OCI-LY1 (cell line): ENCODE data around the gene PCDH15.

Source experiments
- H2AFZ ChIP-seq: fragments of 200-600 bp; sonication (generic), shearing (Covaris generic); 2 replicates; pipeline ENCODE4 v1.6.0; 2014; ENCODE audit warnings: antibody characterized with exemption, mild to moderate bottlenecking, low read length
- H3F3A ChIP-seq: fragments of 200-600 bp; sonication (generic), shearing (Covaris generic); 2 replicates; pipeline ENCODE4 v1.6.0; 2014; ENCODE audit warnings: mild to moderate bottlenecking, antibody characterized with exemption, low read length, moderate library complexity; ENCODE audit not compliant: insufficient read depth
- H3K27ac ChIP-seq: fragments of 200-600 bp; sonication (generic); 2 replicates; pipeline ENCODE4 v1.5.1; 2014; ENCODE audit warnings: low read length, mixed run types, mild to moderate bottlenecking, low read depth; ENCODE audit not compliant: poor library complexity, severe bottlenecking
- H3K27me3 ChIP-seq: fragments of 200-600 bp; sonication (generic); 2 replicates; pipeline ENCODE4 v1.6.0; 2014; ENCODE audit warnings: antibody characterized with exemption, mild to moderate bottlenecking, low read length, moderate library complexity; ENCODE audit not compliant: insufficient read depth
- H3K36me3 ChIP-seq: fragments of 200-600 bp; sonication (generic); 2 replicates; pipeline ENCODE4 v1.6.1; 2014; ENCODE audit warnings: mild to moderate bottlenecking, antibody characterized with exemption, low read length, moderate library complexity, mixed read lengths; ENCODE audit not compliant: insufficient read depth
- H3K4me1 ChIP-seq: fragments of 200-600 bp; sonication (generic); 2 replicates; pipeline ENCODE4 v1.5.1; 2014; ENCODE audit warnings: mild to moderate bottlenecking, low read length, moderate library complexity; ENCODE audit not compliant: insufficient read depth, severe bottlenecking
- H3K4me2 ChIP-seq: fragments of 200-600 bp; sonication (generic), shearing (Covaris generic); 2 replicates; pipeline ENCODE4 v1.6.1; 2014; ENCODE audit warnings: low read length
- H3K4me3 ChIP-seq: fragments of 200-600 bp; sonication (generic); 2 replicates; pipeline ENCODE4 v1.5.1; 2014; ENCODE audit warnings: low read length, low read depth, mild to moderate bottlenecking, mixed read lengths; ENCODE audit not compliant: poor library complexity, severe bottlenecking
- H3K79me2 ChIP-seq: fragments of 200-600 bp; shearing (Covaris generic); 2 replicates; pipeline ENCODE4 v1.6.1; 2016; ENCODE audit warnings: mixed run types, low read length, mixed read lengths; ENCODE audit not compliant: insufficient read depth
- H3K9ac ChIP-seq: fragments of 200-600 bp; sonication (generic), shearing (Covaris generic); 2 replicates; pipeline ENCODE4 v1.6.1; 2014; ENCODE audit warnings: mild to moderate bottlenecking, low read length, mixed read lengths
- H3K9me2 ChIP-seq: fragments of 200-600 bp; sonication (generic), shearing (Covaris generic); 2 replicates; pipeline ENCODE4 v1.6.1; 2014; ENCODE audit warnings: low read depth, mild to moderate bottlenecking, low read length, mixed read lengths
- H3K9me3 ChIP-seq: fragments of 200-600 bp; shearing (Covaris generic); 2 replicates; pipeline ENCODE4 v1.6.1; 2014; ENCODE audit warnings: low read length, mixed read lengths
- H4K20me1 ChIP-seq: fragments of 200-600 bp; sonication (generic), shearing (Covaris generic); 2 replicates; pipeline ENCODE4 v1.6.0; 2016; ENCODE audit warnings: mild to moderate bottlenecking, low read length; ENCODE audit not compliant: insufficient read depth
- CTCF ChIP-seq: fragments of 200-600 bp; sonication (generic), shearing (Covaris generic); IDR thresholded peaks from 2 replicates; pipeline ENCODE4 v1.5.1; 2017; ENCODE audit warnings: mild to moderate bottlenecking, antibody characterized with exemption, low read length, moderate library complexity, mixed read lengths
- EZH2 ChIP-seq: fragments of 200-600 bp; sonication (generic), shearing (Covaris generic); IDR thresholded peaks from 2 replicates; pipeline ENCODE4 v1.8.0; 2017; ENCODE audit warnings: borderline replicate concordance, mixed run types, mild to moderate bottlenecking, antibody characterized with exemption, low read length, moderate library complexity, mixed read lengths

The PCDH15 gene

GRCh38 chr10:54708021-54708420 lies 93.0 kb downstream of the PCDH15 start:
- Histone ChIP-seq H3F3A (no peaks in the 10 kb centered on the region), H3K4me2 (no peak overlapping the region), H3K27ac (no peak overlapping the region), H3K79me2 (no peaks in the 10 kb centered on the region), H3K9me2 (no peaks in the 10 kb centered on the region), H3K27me3 (no peaks in the 10 kb centered on the region), H3K9ac (no peak overlapping the region), H3K9me3 (no peaks in the 10 kb centered on the region), H3K4me1 (no peaks in the 10 kb centered on the region), H3K36me3 (no peaks in the 10 kb centered on the region), H4K20me1 (no peaks in the 10 kb centered on the region), H3K4me3 (no peak overlapping the region), H2AFZ (no peak overlapping the region)
- no peak for TF ChIP-seq CTCF
- TF ChIP-seq EZH2, result no peak

DNA sequence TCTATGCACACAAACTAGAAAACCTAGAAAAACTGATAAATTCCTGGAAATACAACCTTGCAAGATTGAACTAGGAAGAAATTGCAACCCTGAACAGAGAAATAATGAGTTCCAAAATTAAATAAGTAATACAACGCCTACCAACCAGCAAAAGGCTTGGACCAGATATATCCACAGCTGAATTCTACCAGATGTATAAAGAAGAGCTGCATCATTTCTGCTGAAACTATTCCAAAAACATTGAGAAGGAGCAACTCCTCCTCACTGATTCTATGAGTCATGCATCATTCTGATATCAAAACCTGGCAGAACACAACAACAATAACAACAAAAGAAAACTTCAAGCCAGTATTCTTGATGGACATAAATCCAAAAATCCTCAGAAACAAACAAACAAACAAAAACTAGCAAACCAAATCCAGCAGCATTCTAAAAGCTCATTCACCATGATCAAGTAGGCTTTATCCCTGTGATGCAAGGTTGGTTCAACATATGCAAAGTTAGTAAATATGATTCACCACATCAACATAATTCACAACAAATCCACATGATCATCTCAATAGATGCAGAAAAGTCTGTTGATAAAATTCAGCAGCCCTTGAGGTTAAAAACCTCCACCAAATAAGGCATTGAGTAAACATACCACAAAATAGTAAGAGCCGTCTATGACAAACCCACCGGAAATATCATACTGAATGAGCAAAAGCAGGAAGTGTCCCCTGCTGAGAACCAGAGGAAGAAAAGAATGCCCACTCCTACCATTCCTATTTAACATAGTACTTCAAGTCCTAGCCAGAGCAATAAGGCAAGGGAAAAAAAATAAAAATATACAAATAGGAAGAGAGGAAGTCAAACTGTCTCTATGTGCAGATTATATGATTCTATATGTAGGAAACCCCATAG lies 98.2 kb downstream of the PCDH15 start:
- no peaks in the 10 kb centered on the region for H3K27me3 ChIP-seq
- H3K4me3 ChIP-seq, result no peak overlapping the region

DNA sequence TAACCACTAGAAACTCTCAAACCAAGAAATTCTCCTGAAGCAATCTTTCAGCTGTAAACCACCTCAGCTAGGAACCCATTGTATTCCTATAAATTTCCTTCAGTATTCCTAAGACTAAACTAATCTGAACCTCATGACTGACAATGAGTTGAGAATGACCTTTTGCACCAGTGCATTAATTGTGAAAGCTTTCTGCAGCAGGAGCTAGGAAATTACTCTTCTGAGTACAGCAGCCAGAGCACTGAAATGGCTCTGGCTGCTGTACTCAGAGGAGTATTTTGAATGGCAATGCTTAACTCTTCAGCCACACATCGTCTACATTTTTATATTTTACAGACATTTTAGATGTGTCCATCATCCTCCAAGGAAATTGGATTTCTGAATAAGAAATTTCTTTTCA lies 109.7 kb downstream of the PCDH15 start:
- Histone ChIP-seq H3K9me2 (no peaks in the 10 kb centered on the region), H3K9ac (no peak overlapping the region), H3K4me3 (no peak overlapping the region), H3F3A (no peaks in the 10 kb centered on the region), H3K27me3 (no peaks in the 10 kb centered on the region), H3K79me2 (no peaks in the 10 kb centered on the region), H3K27ac (no peak overlapping the region), H2AFZ (no peak overlapping the region), H4K20me1 (no peaks in the 10 kb centered on the region), H3K4me1 (no peaks in the 10 kb centered on the region), H3K4me2 (no peak overlapping the region), H3K36me3 (no peaks in the 10 kb centered on the region), H3K9me3 (no peaks in the 10 kb centered on the region)
- TF ChIP-seq EZH2 (no peak), CTCF (no peak)

More for the DNA sequence above, 98.2 kb downstream of the PCDH15 start:
- Histone ChIP-seq H3K4me1 (no peaks in the 10 kb centered on the region), H3K27ac (no peak overlapping the region), H3F3A (no peaks in the 10 kb centered on the region), H3K79me2 (no peaks in the 10 kb centered on the region), H3K4me2 (no peak overlapping the region), H3K36me3 (no peaks in the 10 kb centered on the region), H3K9me3 (no peaks in the 10 kb centered on the region), H2AFZ (no peak overlapping the region), H4K20me1 (no peaks in the 10 kb centered on the region), H3K9me2 (no peaks in the 10 kb centered on the region), H3K9ac (no peak overlapping the region)
- TF ChIP-seq CTCF, result no peak
- TF ChIP-seq EZH2, result no peak
